Activated CD8-positive, alpha-beta T cell treated with anti-CD3 and anti-CD28 coated beads for 36 hours (primary cell): Measurements from ENCODE around the gene TRPM3. TPM values are rescaled to one million over a fixed set of nuclear protein-coding genes. Genes with fewer than 3 reads are reported as not detected.

Experiments used
- ATAC-seq: fragments of 200-7000 bp; cut with Tn5 transposase; one replicate; pipeline ENCODE4 v1.10.0; 2021; ENCODE audit warnings: mild to moderate bottlenecking, moderate library complexity
- CTCF ChIA-PET: fragments of 350-600 bp; sonication (Branson Sonifier 250); formaldehyde crosslinking; loops from one replicate; lab custom pipeline; 2021; ENCODE audit warnings: antibody characterized with exemption; lab: Charles Lee
- POLR2A ChIA-PET: fragments of 350-600 bp; sonication (Branson Sonifier 250); formaldehyde crosslinking; loops from one replicate; lab custom pipeline; 2021; ENCODE audit warnings: antibody characterized with exemption; lab: Charles Lee
- DNase-seq: peaks from one replicate; pipeline ENCODE4 v3.0.0-alpha.2; 2020
- H3K27ac Mint-ChIP-seq: one replicate; pipeline ENCODE4 v1.8.0; 2021; ENCODE audit warnings: mild to moderate bottlenecking, mixed read lengths
- H3K27me3 Mint-ChIP-seq: one replicate; pipeline ENCODE4 v1.8.0; 2021; ENCODE audit warnings: mixed read lengths
- H3K36me3 Mint-ChIP-seq: one replicate; pipeline ENCODE4 v1.8.0; 2021; ENCODE audit warnings: low read depth, mixed read lengths
- H3K4me1 Mint-ChIP-seq: one replicate; pipeline ENCODE4 v1.8.0; 2021; ENCODE audit warnings: low read depth, mixed read lengths
- H3K4me3 Mint-ChIP-seq: one replicate; pipeline ENCODE4 v1.8.0; 2021; ENCODE audit warnings: mild to moderate bottlenecking, moderate library complexity, mixed read lengths
- H3K9me3 Mint-ChIP-seq: one replicate; pipeline ENCODE4 v1.8.0; 2021; ENCODE audit warnings: mixed read lengths
- CTCF ChIP-seq: fragments of 200-600 bp; IDR thresholded peaks from one replicate; pipeline ENCODE4 v1.8.0; 2022; ENCODE audit warnings: antibody characterized with exemption, mild to moderate bottlenecking
- intact Hi-C: fragments of 100-400 bp; cut with micrococcal nuclease; formaldehyde crosslinking; loops from one replicate; pipeline ENCODE4 v1.10.0; 2022
- total RNA-seq, 2 experiments: library from RNA; stranded (reverse); gene quantifications; one replicate each; pipeline ENCODE4 v1.2.3, GENCODE V29; 2021

TRPM3 gene
- total RNA-seq, 2 experiments from 2014 or later: not detected

DNA sequence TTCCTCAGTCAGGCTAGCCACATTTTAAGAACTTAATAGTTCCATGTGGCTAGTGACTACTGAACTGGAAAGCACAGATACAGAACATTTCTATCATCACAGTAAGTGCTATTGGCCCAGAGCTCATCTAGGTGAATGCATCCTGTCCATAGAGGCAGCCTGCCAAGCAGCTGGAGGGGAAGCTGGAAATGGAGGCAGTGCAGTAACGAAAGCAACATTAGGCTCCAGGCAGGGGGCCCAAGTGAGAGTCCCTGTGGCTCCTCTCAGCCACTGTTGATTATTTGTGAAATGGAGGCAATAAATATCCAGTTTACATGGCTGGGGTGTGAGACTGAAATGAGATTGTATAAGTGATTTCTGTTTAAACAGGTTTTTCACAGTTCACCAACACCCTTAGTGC, 479.8 kb downstream of the TRPM3 start:
- Mint-ChIP-seq H3K27ac (no peak overlapping the region), H3K36me3 (no peaks in the 10 kb centered on the region), H3K4me1 (no peaks in the 10 kb centered on the region), H3K9me3 (no peaks in the 10 kb centered on the region), H3K27me3 (peaks cover 12% of the 10 kb centered on the region), H3K4me3 (no peak overlapping the region)
- no peak for TF ChIP-seq CTCF
- ATAC-seq (no peak), DNase-seq (no peak)
- POLR2A ChIA-PET: no interaction called here
- CTCF ChIA-PET: interaction anchor here (1.0 to 1.9 kb wide), 2 partner anchors 10 to 607 kb away, joined by 4 to 15 read pairs; no protein-coding TSS in a partner anchor
- intact Hi-C loops: loop anchor here (10.0 kb wide), 1 partner anchor 363 kb away; no protein-coding TSS in a partner anchor

- Mint-ChIP-seq H3K36me3 (no peaks in the 10 kb centered on the region), H3K27me3 (peaks cover 10% of the 10 kb centered on the region), H3K27ac (no peak overlapping the region), H3K4me1 (no peaks in the 10 kb centered on the region), H3K4me3 (no peak overlapping the region), H3K9me3 (no peaks in the 10 kb centered on the region)
- ChIA-PET POLR2A (no interaction called here), CTCF (interaction anchor here (0.8 to 1.9 kb wide), 6 partner anchors 11 to 608 kb away, joined by 3 to 15 read pairs (median 4); no protein-coding TSS in a partner anchor)
- no peak for TF ChIP-seq CTCF
- DNase-seq (no peak), ATAC-seq (no peak)
- intact Hi-C loops: loop anchor here (10.0 kb wide), 1 partner anchor 364 kb away; no protein-coding TSS in a partner anchor
Measured at GRCh38 chr9:70641031-70641430, 480.4 kb downstream of the TRPM3 start.

DNA sequence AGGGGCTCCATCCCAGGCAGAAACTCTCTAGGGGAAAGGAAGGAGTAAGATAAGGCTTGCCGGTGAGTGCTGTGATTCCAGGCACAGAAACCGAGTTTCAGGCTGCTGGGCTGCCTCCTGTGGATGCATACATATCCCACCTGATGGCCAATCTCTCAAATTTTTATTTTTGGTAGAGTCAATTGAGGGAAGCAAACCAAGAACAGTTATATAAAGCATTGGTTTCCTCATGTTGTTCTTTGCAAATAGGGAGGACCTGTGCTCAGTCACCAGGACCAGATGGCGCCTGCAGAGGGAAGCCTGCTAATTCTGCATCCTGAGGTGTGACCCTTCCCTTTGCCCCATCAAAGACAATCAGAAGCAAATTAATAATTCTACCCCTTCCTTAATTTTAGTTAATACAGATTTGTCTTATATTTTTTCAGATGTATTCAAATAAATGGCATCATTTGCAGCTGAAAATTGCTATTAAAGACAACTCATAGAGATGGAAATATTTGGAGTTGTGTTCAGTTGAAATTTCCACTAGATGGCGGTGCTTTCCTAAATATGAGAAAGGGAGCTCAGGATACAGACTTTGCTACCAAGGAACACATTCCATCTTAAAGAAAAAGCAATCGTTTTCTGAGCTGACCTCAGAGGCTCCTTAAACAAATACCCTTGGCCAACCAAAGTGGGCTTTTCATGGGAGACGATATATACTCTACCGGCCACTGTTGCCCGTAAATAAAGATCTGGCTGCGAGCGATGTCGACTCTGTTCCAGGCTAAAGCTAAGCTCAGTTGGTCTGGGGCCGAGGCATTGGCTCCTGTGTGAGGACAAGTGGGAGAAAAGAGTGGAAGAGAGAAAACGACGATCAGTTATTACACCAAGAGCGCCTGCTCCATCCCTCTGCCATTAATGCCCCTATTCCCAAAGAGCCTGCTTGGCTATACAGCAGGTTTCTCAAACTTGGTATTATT, 481.3 kb downstream of the TRPM3 start:
- Mint-ChIP-seq H3K4me1 (no peaks in the 10 kb centered on the region), H3K27ac (no peak overlapping the region), H3K36me3 (no peaks in the 10 kb centered on the region), H3K27me3 (peaks cover 8% of the 10 kb centered on the region), H3K4me3 (no peak overlapping the region), H3K9me3 (no peaks in the 10 kb centered on the region)
- no peak for DNase-seq
- intact Hi-C loops: loop anchor here (10.0 kb wide), 1 partner anchor 365 kb away; no protein-coding TSS in a partner anchor
- ChIA-PET CTCF (interaction anchor here (0.6 to 1.9 kb wide), 17 partner anchors 9 to 1076 kb away, joined by 3 to 15 read pairs (median 4); no protein-coding TSS in a partner anchor), POLR2A (no interaction called here)
- peak; percentile 57 for TF ChIP-seq CTCF
- ATAC-seq: no peak

DNA sequence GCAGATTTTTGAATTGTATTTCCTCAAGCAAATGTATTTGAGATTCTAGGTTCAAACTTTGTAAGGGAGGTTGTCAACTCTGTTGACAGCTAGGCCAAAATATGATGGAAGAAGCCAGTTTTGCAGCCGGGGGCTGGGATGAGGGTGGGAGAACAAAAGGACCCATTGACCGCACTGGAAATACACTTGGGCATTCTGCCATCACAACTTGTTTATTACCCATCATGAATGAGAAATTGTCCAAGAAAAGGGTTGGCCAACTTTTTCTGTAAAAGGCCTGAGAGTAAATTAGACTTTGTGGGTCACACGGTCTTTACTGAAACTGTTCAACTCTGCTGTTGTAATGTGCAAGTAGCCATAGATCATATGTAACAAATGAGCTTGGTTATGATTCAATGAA, 485.6 kb downstream of the TRPM3 start:
- H3K27me3 Mint-ChIP-seq: no peaks in the 10 kb centered on the region
- DNase-seq: no peak
- intact Hi-C loops: no loop called here
- ChIA-PET POLR2A (no interaction called here), CTCF (interaction anchor here (1.0 kb wide), 1 partner anchor 8 kb away, joined by 3 read pairs; no protein-coding TSS in a partner anchor)
- H3K27ac Mint-ChIP-seq: no peak overlapping the region
- H3K36me3 Mint-ChIP-seq: no peaks in the 10 kb centered on the region
- no peak for TF ChIP-seq CTCF
- H3K9me3 Mint-ChIP-seq: no peaks in the 10 kb centered on the region
- ATAC-seq: no peak
- H3K4me1 Mint-ChIP-seq: no peaks in the 10 kb centered on the region
- H3K4me3 Mint-ChIP-seq: no peak overlapping the region

- no peak for TF ChIP-seq CTCF
- DNase-seq: no peak
- Mint-ChIP-seq H3K4me3 (no peak overlapping the region), H3K27me3 (no peaks in the 10 kb centered on the region), H3K9me3 (no peaks in the 10 kb centered on the region), H3K36me3 (no peaks in the 10 kb centered on the region), H3K4me1 (no peaks in the 10 kb centered on the region), H3K27ac (no peak overlapping the region)
- ChIA-PET CTCF (interaction anchor here (0.6 kb wide), 1 partner anchor 1072 kb away, joined by 4 read pairs; no protein-coding TSS in a partner anchor), POLR2A (no interaction called here)
- ATAC-seq: no peak
- intact Hi-C loops: no loop called here
Measured at GRCh38 chr9:70634696-70635095, 486.7 kb downstream of the TRPM3 start.
